H1 (cell line): ENCODE measurements around the gene SSTR3. TPM values are rescaled to one million over a fixed set of nuclear protein-coding genes. Genes with fewer than 3 reads are reported as not detected.

Experiments used
- CTCF ChIA-PET: fragments of 300-600 bp; sonication (Branson Sonifier 250); formaldehyde crosslinking; loops from one replicate; lab custom pipeline; 2021; ENCODE audit not compliant: partially characterized antibody; lab: Charles Lee
- POLR2A ChIA-PET: fragments of 300-600 bp; sonication (Branson Sonifier 250); formaldehyde crosslinking; loops from one replicate; lab custom pipeline; 2021; ENCODE audit warnings: inconsistent platforms; ENCODE audit not compliant: partially characterized antibody; lab: Charles Lee
- DNase-seq, 2 experiments: peaks; one replicate each; pipeline versions ENCODE4 v3.0.0 to v3.0.0-alpha.2; 2010 to 2022; ENCODE audit warnings: low spot score in 2 of 2, low read depth in 1 of 2, mixed read lengths in 1 of 2
- FAIRE-seq: peaks from 2 replicates; lab custom pipeline; 2011; peaks lifted over from hg19 to GRCh38; lab: Jason Lieb, UNC
- H2AFZ ChIP-seq: 2 replicates; pipeline ENCODE4 v1.8.1; 2012; ENCODE audit warnings: low read length, inconsistent platforms
- H2AK5ac ChIP-seq: 2 replicates; pipeline ENCODE4 v1.6.1; 2013; ENCODE audit warnings: low read depth, low read length
- H2BK120ac ChIP-seq: replicated peaks from 2 replicates; pipeline ENCODE3; 2013; ENCODE audit warnings: low read depth, low read length, inconsistent platforms
- H2BK12ac ChIP-seq: 2 replicates; pipeline ENCODE4 v1.6.1; 2013; ENCODE audit warnings: low read depth, low read length
- H2BK15ac ChIP-seq: 2 replicates; pipeline ENCODE4 v1.6.1; 2013; ENCODE audit warnings: low read length
- H2BK20ac ChIP-seq: 2 replicates; pipeline ENCODE4 v1.6.1; 2013; ENCODE audit warnings: low read length
- H2BK5ac ChIP-seq: 2 replicates; pipeline ENCODE4 v1.6.1; 2013; ENCODE audit warnings: low read depth, low read length
- H3K14ac ChIP-seq: 2 replicates; pipeline ENCODE4 v1.6.1; 2013; ENCODE audit warnings: inconsistent platforms; ENCODE audit not compliant: insufficient read length
- H3K18ac ChIP-seq: 2 replicates; pipeline ENCODE4 v1.6.1; 2013; ENCODE audit warnings: low read length; ENCODE audit errors: extremely low read depth
- H3K23ac ChIP-seq: 2 replicates; pipeline ENCODE4 v1.6.1; 2013; ENCODE audit warnings: inconsistent platforms; ENCODE audit not compliant: insufficient read length
- H3K23me2 ChIP-seq: 2 replicates; pipeline ENCODE4 v1.6.1; 2013; ENCODE audit warnings: low read depth, low read length
- H3K27ac ChIP-seq: 2 replicates; pipeline ENCODE4 v1.6.1; 2011; ENCODE audit warnings: low read depth, low read length, inconsistent platforms
- H3K27me3 ChIP-seq, 4 experiments: replicated peaks in 1 of 4; 1 replicate in 1 of 4; 2 replicates in 3 of 4; pipeline versions ENCODE4 v1.6.1 to v1.8.1; 2011 to 2013; ENCODE audit warnings: low read length in 3 of 4, mild to moderate bottlenecking in 3 of 4, inconsistent platforms in 2 of 4, mixed read lengths in 2 of 4, moderate library complexity in 1 of 4; ENCODE audit not compliant: control insufficient read depth in 3 of 4, insufficient read depth in 3 of 4; ENCODE audit errors: extremely low read depth in 1 of 4
- H3K36me3 ChIP-seq, 4 experiments: 2 replicates each; pipeline versions ENCODE4 v1.6.1 to v1.8.1; 2011 to 2013; ENCODE audit warnings: mild to moderate bottlenecking in 4 of 4, low read length in 3 of 4, moderate library complexity in 2 of 4, control low read depth in 1 of 4, inconsistent platforms in 1 of 4; ENCODE audit not compliant: insufficient read depth in 4 of 4, control insufficient read depth in 2 of 4
- H3K4ac ChIP-seq: replicated peaks from 2 replicates; pipeline ENCODE3; 2013; ENCODE audit warnings: low read length, low read depth, mixed read lengths, inconsistent platforms; ENCODE audit not compliant: insufficient read length
- H3K4me1 ChIP-seq, 4 experiments: replicated peaks in 1 of 4; 1 replicate in 1 of 4; 2 replicates in 3 of 4; pipeline versions ENCODE4 v1.6.1 to v1.8.1; 2011 to 2013; ENCODE audit warnings: low read length in 3 of 4, inconsistent platforms in 2 of 4, mixed read lengths in 1 of 4; ENCODE audit not compliant: insufficient read depth in 4 of 4, control insufficient read depth in 3 of 4
- H3K4me2 ChIP-seq, 2 experiments: 2 replicates each; pipeline versions ENCODE4 v1.6.1 to v1.8.1; 2011 to 2013; ENCODE audit warnings: low read depth in 2 of 2, low read length in 2 of 2, control low read depth in 1 of 2, inconsistent platforms in 1 of 2, mild to moderate bottlenecking in 1 of 2; ENCODE audit not compliant: insufficient read depth in 1 of 2
- H3K4me3 ChIP-seq, 4 experiments: fragments of 200-600, 300-600 bp in 1 of 4; sonication (generic), shearing (Covaris generic), sonication (Bioruptor Twin) in 1 of 4; 2 replicates each; pipeline versions ENCODE4 v1.5.1 to v1.8.1; 2011 to 2016; ENCODE audit warnings: low read length in 4 of 4, low read depth in 3 of 4, control low read depth in 2 of 4, inconsistent platforms in 2 of 4, mild to moderate bottlenecking in 2 of 4, mixed read lengths in 1 of 4, moderate library complexity in 1 of 4; ENCODE audit not compliant: insufficient read depth in 2 of 4; ENCODE audit errors: extremely low read depth in 1 of 4
- H3K56ac ChIP-seq: replicated peaks from 2 replicates; pipeline ENCODE3; 2013; ENCODE audit warnings: low read depth, mild to moderate bottlenecking, mixed read lengths, low read length, inconsistent platforms; ENCODE audit not compliant: insufficient read length
- H3K79me1 ChIP-seq: 2 replicates; pipeline ENCODE4 v1.6.1; 2013; ENCODE audit warnings: low read depth, low read length, control low read depth
- H3K79me2 ChIP-seq, 2 experiments: 2 replicates each; pipeline versions ENCODE4 v1.6.1 to v1.8.1; 2012 to 2013; ENCODE audit warnings: low read length in 2 of 2, mild to moderate bottlenecking in 2 of 2, inconsistent platforms in 1 of 2; ENCODE audit not compliant: insufficient read depth in 2 of 2, control insufficient read depth in 1 of 2
- H3K9ac ChIP-seq, 4 experiments: replicated peaks in 1 of 4; 1 replicate in 1 of 4; 2 replicates in 3 of 4; pipeline versions ENCODE4 v1.6.1 to v1.8.1; 2011 to 2013; ENCODE audit warnings: low read depth in 3 of 4, low read length in 3 of 4, control low read depth in 2 of 4, mild to moderate bottlenecking in 2 of 4, moderate library complexity in 2 of 4, inconsistent platforms in 1 of 4; ENCODE audit errors: extremely low read depth in 1 of 4
- H3K9me3 ChIP-seq, 2 experiments: 2 replicates each; pipeline versions ENCODE4 v1.6.1 to v1.8.1; 2012 to 2013; ENCODE audit warnings: mild to moderate bottlenecking in 2 of 2, moderate library complexity in 2 of 2, control low read depth in 1 of 2, inconsistent platforms in 1 of 2, low read depth in 1 of 2, low read length in 1 of 2, mixed read lengths in 1 of 2; ENCODE audit not compliant: insufficient read depth in 2 of 2
- H4K20me1 ChIP-seq, 2 experiments: replicated peaks in 1 of 2; 2 replicates each; pipeline versions ENCODE3 to v1.8.1; 2011 to 2013; ENCODE audit warnings: inconsistent platforms in 2 of 2, low read length in 2 of 2, mild to moderate bottlenecking in 1 of 2; ENCODE audit not compliant: insufficient read depth in 2 of 2, control insufficient read depth in 1 of 2
- H4K5ac ChIP-seq: 2 replicates; pipeline ENCODE4 v1.6.1; 2013; ENCODE audit warnings: low read length, low read depth, mixed read lengths, inconsistent platforms; ENCODE audit not compliant: insufficient read length
- H4K8ac ChIP-seq: 2 replicates; pipeline ENCODE4 v1.8.0; 2013; ENCODE audit warnings: mild to moderate bottlenecking, moderate library complexity, low read length, inconsistent platforms; ENCODE audit not compliant: insufficient read depth; ENCODE audit errors: extremely low read depth
- H4K91ac ChIP-seq: replicated peaks from 2 replicates; pipeline ENCODE3; 2013; ENCODE audit warnings: low read length, mixed read lengths, inconsistent platforms; ENCODE audit not compliant: insufficient read length
- HDAC6 ChIP-seq: IDR thresholded peaks from one replicate; pipeline ENCODE4 v1.7.1; 2012; ENCODE audit warnings: low read depth, mild to moderate bottlenecking, inconsistent platforms, low read length, moderate library complexity
- JUN ChIP-seq: IDR thresholded peaks from 2 replicates; pipeline ENCODE4 v1.6.1; 2011; ENCODE audit warnings: low read depth, mild to moderate bottlenecking, improper control_type of control experiment, low read length
- RNF2 ChIP-seq: fragments of 200-900, 300-1000 bp; sonication (generic); IDR thresholded peaks from 2 replicates; pipeline ENCODE4 v1.7.1; 2016; ENCODE audit warnings: borderline replicate concordance, low read depth, mild to moderate bottlenecking, antibody characterized with exemption, low read length; ENCODE audit not compliant: poor library complexity, severe bottlenecking; ENCODE audit errors: missing control alignments
- TAF1 ChIP-seq: IDR thresholded peaks from 2 replicates; pipeline ENCODE4 v1.6.1; 2011; ENCODE audit warnings: mild to moderate bottlenecking, low read depth, low read length
- TAF7 ChIP-seq: optimal IDR thresholded peaks from 2 replicates; pipeline ENCODE3; 2011; ENCODE audit warnings: low read depth, mild to moderate bottlenecking, inconsistent platforms, low read length, moderate library complexity, borderline replicate concordance
- TCF12 ChIP-seq: IDR thresholded peaks from 2 replicates; pipeline ENCODE4 v1.6.1; 2011; ENCODE audit warnings: low read depth, mild to moderate bottlenecking, low read length
- WGBS, 2 experiments: shearing (Covaris generic) in 1 of 2; methylation state at CpG; one replicate each; pipeline versions ENCODE4 v1.1.6 to v1.1.7; 2013 to 2015; ENCODE audit warnings: low lambda C conversion rate in 2 of 2, mixed read lengths in 2 of 2, inconsistent platforms in 1 of 2, low coverage in 1 of 2, missing lambda C conversion rate in 1 of 2; ENCODE audit not compliant: insufficient replicate concordance in 2 of 2, insufficient coverage in 1 of 2, insufficient read length in 1 of 2; ENCODE audit errors: extremely low coverage in 1 of 2, missing lambda C conversion rate in 1 of 2; 5-methylcytosine and 5-hydroxymethylcytosine counted together
- polyA plus RNA-seq, 7 experiments: library from polyadenylated mRNA; depleted of rRNA in 3 of 7; stranded (reverse) in 5 of 7; unstranded in 2 of 7; fragments of >200 nt in 5 of 7; fragments of 200-250 nt in 2 of 7; gene quantifications; 1 replicate in 5 of 7; 2 replicates in 1 of 7; 4 replicates in 1 of 7; pipeline versions ENCODE4 v1.2.1 to v1.2.3, GENCODE V29; 2011 to 2013; ENCODE audit warnings: missing spikeins in 2 of 7, mixed read lengths in 2 of 7
- total RNA-seq: library from RNA; stranded (reverse); fragmentation: NEBNext Ultra II Directional; extraction: Animal tissue kit (Norgen Biotek cat#: 25700); gene quantifications from 2 replicates; pipeline ENCODE4 v1.2.1, GENCODE V29; 2021

SSTR3 gene
- total and polyA plus RNA-seq, 2 of the 8 experiments (the other 6 are each of a cell fraction or from before 2014, with no cell fraction given) = 0.22 to 0.77 TPM

- H4K91ac ChIP-seq = no peak overlapping the region
- 0 out of 2 replicates have a peak overlapping the region, but pooled peaks have one; percentile 17 for H2BK12ac ChIP-seq
- H3K23me2 ChIP-seq = no peaks in the 10 kb centered on the region
- no peak overlapping the region for H3K14ac ChIP-seq
- CTCF ChIA-PET = interaction anchor here (0.6 to 4.5 kb wide), 7 partner anchors 10 to 50 kb away, joined by 3 to 25 read pairs (median 6); no protein-coding TSS in a partner anchor
- H2AFZ ChIP-seq = no peak overlapping the region
- H3K79me2 ChIP-seq = no peaks in the 10 kb centered on the region
- H2BK20ac ChIP-seq = no peak overlapping the region
- H4K8ac ChIP-seq = no peak overlapping the region; the same call in 1 of the 2 replicates
- no peak overlapping the region for H3K9ac ChIP-seq
- FAIRE-seq = no peak
- no peak for TF ChIP-seq HDAC6
- no peak for TF ChIP-seq JUN
- TF ChIP-seq TAF7 = no peak
- TF ChIP-seq TCF12 = no peak
- TF ChIP-seq TAF1 = no peak
- no peak for TF ChIP-seq RNF2
- H4K5ac ChIP-seq = no peak overlapping the region
- H3K23ac ChIP-seq = no peak overlapping the region
- POLR2A ChIA-PET = no interaction called here
- 91% methylated on average over 14 of the region's 18 CpGs; no CpG with 5 or more reads in 1 of the 2 experiments for WGBS, 2 experiments
- no peak overlapping the region for H3K4me3 ChIP-seq
- no peak overlapping the region for H3K4ac ChIP-seq
- H3K18ac ChIP-seq = no peak overlapping the region; the same call in 1 of the 2 replicates
- no peak overlapping the region for H3K56ac ChIP-seq
- no peaks in the 10 kb centered on the region for H3K79me1 ChIP-seq
- no peak overlapping the region for H3K4me2 ChIP-seq
- H2AK5ac ChIP-seq = 0 out of 2 replicates have a peak overlapping the region, but pooled peaks have one; percentile 20
- H3K4me1 ChIP-seq = peaks cover 0 to 4% (median 1%) of the 10 kb centered on the region in 4 experiments; a peak in 3 of 7 replicates
- no peaks in the 10 kb centered on the region for H3K9me3 ChIP-seq
- no peak overlapping the region for H2BK15ac ChIP-seq
- no peak overlapping the region for H2BK5ac ChIP-seq
- no peak overlapping the region for H3K27ac ChIP-seq
- H2BK120ac ChIP-seq = no peak overlapping the region
- H4K20me1 ChIP-seq = no peaks in the 10 kb centered on the region
- H3K27me3 ChIP-seq = no peaks in the 10 kb centered on the region; a peak in 2 of 7 replicates
- no peak for DNase-seq
- H3K36me3 ChIP-seq = no peaks in the 10 kb centered on the region
Measured at GRCh38 chr22:37175414-37176281, 36.6 kb downstream of the SSTR3 start.
